ENCODE results near the gene NACAD. TPM values are rescaled to one million over a fixed set of nuclear protein-coding genes. Genes with fewer than 3 reads are reported as not detected.

Gene NACAD
- total RNA-seq, 4 donors from 2014 or later, result 1.4 to 4.4 (median 3.0) TPM

DNA sequence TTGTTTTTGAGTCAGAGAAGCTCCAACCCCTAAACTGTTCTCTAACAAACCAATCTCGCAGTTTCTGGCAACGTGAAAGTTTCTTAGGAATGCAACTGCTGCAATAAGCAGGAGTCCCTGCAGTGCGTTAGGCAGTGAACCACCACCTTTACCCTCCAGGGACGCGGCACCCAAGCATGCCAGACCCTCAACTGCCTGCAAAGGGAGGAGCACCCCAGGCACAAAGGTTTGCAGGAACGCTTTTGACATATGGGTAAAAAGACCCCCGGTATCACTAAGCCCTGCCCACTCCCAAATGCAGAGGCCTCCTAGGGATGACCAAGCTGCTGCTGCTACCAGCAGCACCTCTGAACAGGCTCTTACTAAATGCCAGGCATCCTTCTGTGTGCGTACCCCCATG, 18.1 kb upstream of the NACAD start:
- no peak for ATAC-seq (ENCODE audit: low FRiP score)
- no peak for DNase-seq (ENCODE audit: low spot score)
- no peak for TF ChIP-seq CTCF (IDR thresholded peaks at IDR 0.05)

GRCh38 chr7:45105588-45106188, 16.9 kb upstream of the NACAD start:
- ATAC-seq (ENCODE audit: low FRiP score) (no peak), DNase-seq (ENCODE audit: low spot score) (no peak)
- no peak for TF ChIP-seq CTCF (IDR thresholded peaks at IDR 0.05)

GRCh38 chr7:45104844-45105587, 16.2 kb upstream of the NACAD start:
- no peak for TF ChIP-seq CTCF (IDR thresholded peaks at IDR 0.05)
- ATAC-seq (ENCODE audit: low FRiP score) (no peak), DNase-seq (ENCODE audit: low spot score) (no peak)

- ATAC-seq (ENCODE audit: low FRiP score) (no peak), DNase-seq (ENCODE audit: low spot score) (no peak)
- TF ChIP-seq CTCF (IDR thresholded peaks at IDR 0.05), result no peak
These were observed 15.4 kb upstream of the NACAD start for GRCh38 chr7:45103958-45104843.

GRCh38 chr7:45102785-45103712, 14.3 kb upstream of the NACAD start:
- no peak for DNase-seq (ENCODE audit: low spot score)

More at GRCh38 chr7:45102785-45103712, 14.3 kb upstream of the NACAD start:
- no peak for ATAC-seq (ENCODE audit: low FRiP score)
- TF ChIP-seq CTCF (IDR thresholded peaks at IDR 0.05), result no peak
